Ishikawa (cell line): ENCODE results near the gene TRIM62.

Source experiments
- CEBPB ChIP-seq: IDR thresholded peaks from 2 replicates; pipeline ENCODE4 v1.6.1; 2012
- CREB1 ChIP-seq: IDR thresholded peaks from 2 replicates; pipeline ENCODE4 v1.6.1; 2012; ENCODE audit warnings: low read depth
- EGR1 ChIP-seq: IDR thresholded peaks from 2 replicates; pipeline ENCODE4 v1.6.1; 2012
- EP300 ChIP-seq: IDR thresholded peaks from 2 replicates; pipeline ENCODE4 v1.6.1; 2012; ENCODE audit warnings: borderline replicate concordance
- FOXM1 ChIP-seq: IDR thresholded peaks from 2 replicates; pipeline ENCODE4 v1.6.1; 2012; ENCODE audit warnings: low read depth, borderline replicate concordance
- MAX ChIP-seq: IDR thresholded peaks from 2 replicates; pipeline ENCODE4 v1.6.1; 2012
- NFIC ChIP-seq: IDR thresholded peaks from 2 replicates; pipeline ENCODE4 v1.6.1; 2012
- RAD21 ChIP-seq: IDR thresholded peaks from 2 replicates; pipeline ENCODE4 v1.6.1; 2012; ENCODE audit warnings: low read depth
- REST ChIP-seq: IDR thresholded peaks from 2 replicates; pipeline ENCODE4 v1.6.1; 2012; ENCODE audit warnings: low read depth, mild to moderate bottlenecking
- TAF1 ChIP-seq: IDR thresholded peaks from 2 replicates; pipeline ENCODE4 v1.6.1; 2012; ENCODE audit warnings: low read depth, mild to moderate bottlenecking
- TCF12 ChIP-seq: IDR thresholded peaks from 2 replicates; pipeline ENCODE4 v1.6.1; 2012; ENCODE audit warnings: low read depth
- TEAD4 ChIP-seq: IDR thresholded peaks from 2 replicates; pipeline ENCODE4 v1.6.1; 2012
- USF1 ChIP-seq: IDR thresholded peaks from 2 replicates; pipeline ENCODE4 v1.6.1; 2012
- YY1 ChIP-seq: IDR thresholded peaks from 2 replicates; pipeline ENCODE4 v1.6.1; 2012; ENCODE audit warnings: low read depth
- ZBTB7A ChIP-seq: IDR thresholded peaks from 2 replicates; pipeline ENCODE4 v1.6.1; 2012; ENCODE audit warnings: low read depth

The TRIM62 gene

GRCh38 chr1:33149453-33150190 lies 32.2 kb downstream of the TRIM62 start:
- TF ChIP-seq CEBPB (no peak; the same call in 1 of the 2 replicates), MAX (no peak), EP300 (no peak), REST (no peak), TEAD4 (no peak), ZBTB7A (no peak), FOXM1 (no peak), CREB1 (no peak), TAF1 (no peak), USF1 (no peak), TCF12 (no peak), NFIC (no peak), YY1 (no peak), RAD21 (no peak)

GRCh38 chr1:33148615-33149014 lies 33.2 kb downstream of the TRIM62 start:
- TF ChIP-seq REST (no peak), TAF1 (no peak), CEBPB (no peak), USF1 (no peak), EP300 (no peak), EGR1 (no peak), TEAD4 (no peak), ZBTB7A (no peak), MAX (no peak), TCF12 (no peak), CREB1 (no peak)

- TF ChIP-seq MAX = no peak
- TF ChIP-seq EGR1 = no peak
- no peak for TF ChIP-seq USF1
- TF ChIP-seq FOXM1 = no peak
- TF ChIP-seq RAD21 = 0 out of 2 replicates have a peak, but pooled peaks have one; percentile 12
- no peak for TF ChIP-seq YY1
- no peak for TF ChIP-seq EP300
- TF ChIP-seq CEBPB = no peak
Observed at GRCh38 chr1:33147997-33148314, 33.9 kb downstream of the TRIM62 start.

- no peak for TF ChIP-seq ZBTB7A
- TF ChIP-seq CREB1 = no peak
- no peak for TF ChIP-seq YY1
- no peak for TF ChIP-seq NFIC
Observed at GRCh38 chr1:33147275-33147996, 34.4 kb downstream of the TRIM62 start.

GRCh38 chr1:33146003-33146402 lies 35.8 kb downstream of the TRIM62 start:
- TF ChIP-seq NFIC = no peak
- TF ChIP-seq ZBTB7A = no peak
- no peak for TF ChIP-seq REST
- TF ChIP-seq TCF12 = no peak
- TF ChIP-seq CREB1 = no peak
- no peak for TF ChIP-seq TAF1
